Astrocyte of the cerebellum (primary cell): ENCODE results near the gene FANCC.

Experiments
- DNase-seq: peaks from one replicate; pipeline ENCODE4 v3.0.0-alpha.2; 2011; ENCODE audit warnings: low read depth
- H3K4me3 ChIP-seq: 2 replicates; pipeline ENCODE4 v1.5.1; 2011; ENCODE audit warnings: mild to moderate bottlenecking, low read depth, low read length, moderate library complexity
- CTCF ChIP-seq: IDR thresholded peaks from 2 replicates; pipeline ENCODE4 v1.5.1; 2012; ENCODE audit warnings: low read length, low read depth, moderate library complexity, mild to moderate bottlenecking; ENCODE audit errors: missing control alignments
- in situ Hi-C: cut with HindIII; loops from 2 replicates; pipeline ENCODE4 v1.10.0; 2017; ENCODE audit warnings: low sequenced_read_pairs

The FANCC gene

GRCh38 chr9:95100071-95100627, 217.4 kb downstream of the FANCC start:
- DNase-seq = no peak
- no peak for TF ChIP-seq CTCF
- in situ Hi-C loops = no loop called here
- H3K4me3 ChIP-seq = no peak overlapping the region

GRCh38 chr9:95099321-95100070, 218.0 kb downstream of the FANCC start:
- in situ Hi-C loops = no loop called here
- no peak for TF ChIP-seq CTCF
- H3K4me3 ChIP-seq = no peak overlapping the region
- DNase-seq = no peak

GRCh38 chr9:95098391-95098921, 219.1 kb downstream of the FANCC start:
- no peak for TF ChIP-seq CTCF
- in situ Hi-C loops = no loop called here
- DNase-seq = no peak
- H3K4me3 ChIP-seq = no peak overlapping the region

- no peak overlapping the region for H3K4me3 ChIP-seq
- in situ Hi-C loops = no loop called here
- TF ChIP-seq CTCF = no peak
- no peak for DNase-seq
Observed at GRCh38 chr9:95097279-95097678, 220.2 kb downstream of the FANCC start.

- in situ Hi-C loops = no loop called here
- no peak for TF ChIP-seq CTCF
- no peak for DNase-seq
- H3K4me3 ChIP-seq = no peak overlapping the region
Observed at GRCh38 chr9:95096807-95097206, 220.7 kb downstream of the FANCC start.

GRCh38 chr9:95096381-95096780, 221.1 kb downstream of the FANCC start:
- in situ Hi-C loops = no loop called here
- TF ChIP-seq CTCF = no peak

More at GRCh38 chr9:95096381-95096780, 221.1 kb downstream of the FANCC start:
- DNase-seq = no peak
- no peak overlapping the region for H3K4me3 ChIP-seq
